Hippocampal formation (tissue), 2 donors: ENCODE results near the gene PLIN4.

Experiments
- DNase-seq, 2 donors: peaks; one replicate each; lab custom pipeline; 2025; lab: John Stamatoyannopoulos, UW

Gene PLIN4

DNA sequence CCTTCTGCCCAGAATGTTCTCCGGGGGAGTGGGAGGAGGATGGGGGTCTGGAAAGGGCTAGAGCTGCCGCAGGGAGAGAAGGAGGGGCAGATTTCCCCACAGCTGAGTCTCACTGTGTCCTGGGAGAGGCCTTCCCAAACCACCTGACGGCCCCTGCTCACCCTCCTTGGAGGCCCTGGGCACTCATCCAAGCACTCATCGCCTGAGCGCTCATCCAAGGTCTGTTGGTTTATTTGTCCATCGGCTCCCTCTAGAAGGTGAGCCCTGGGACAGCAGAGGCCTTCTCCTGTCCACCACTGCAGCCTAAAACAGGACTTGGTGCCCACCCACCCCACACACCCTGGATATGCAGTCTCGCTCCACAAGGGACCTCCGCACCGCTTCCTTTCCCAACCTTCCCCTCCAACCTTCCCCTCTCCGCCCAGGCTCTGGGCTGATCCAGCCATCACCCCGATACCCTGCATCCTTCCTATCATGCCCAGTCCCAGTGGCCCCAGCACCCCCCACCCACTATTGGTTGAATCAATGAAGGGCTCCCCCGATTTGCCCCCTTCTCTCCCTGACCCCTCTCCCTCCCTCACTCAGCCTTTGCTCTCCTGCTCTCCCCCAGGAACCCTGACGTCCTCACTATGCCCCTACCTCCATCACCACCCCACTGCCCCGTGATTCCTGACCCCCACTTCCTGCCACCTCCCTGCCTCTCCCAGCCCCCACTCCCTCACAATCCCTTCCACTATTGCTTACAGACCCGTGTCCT, 62.4 kb downstream of the PLIN4 start:
- peak in 1 of 2 donors; percentile 15 for DNase-seq

- no peak for DNase-seq
Observed at GRCh38 chr19:4454747-4455718, 63.3 kb downstream of the PLIN4 start.

GRCh38 chr19:4453232-4454179, 64.8 kb downstream of the PLIN4 start:
- no peak for DNase-seq

GRCh38 chr19:4452230-4452990, 65.9 kb downstream of the PLIN4 start:
- no peak for DNase-seq
